SK-N-SH treated with all-trans-retinoic acid at 6 μM for 48 hours (cell line): ENCODE data around the gene PLIN5.

ENCODE experiments used
- ATAC-seq: fragments of 200-7000 bp; cut with Tn5 transposase; 3 replicates; pipeline ENCODE4 v1.9.1; 2020; ENCODE audit warnings: mild to moderate bottlenecking, moderate library complexity
- ARNTL ChIP-seq: fragments of 450-650 bp; formaldehyde crosslinking; IDR thresholded peaks from 2 replicates; pipeline ENCODE4 v1.5.0; 2020; ENCODE audit warnings: low read depth, mild to moderate bottlenecking, moderate library complexity, borderline replicate concordance
- BACH2 ChIP-seq: fragments of 250-450 bp; sonication (Bioruptor Pico); IDR thresholded peaks from 2 replicates; pipeline ENCODE4 v1.9.0; 2021; ENCODE audit warnings: mild to moderate bottlenecking, borderline replicate concordance
- CREB5 ChIP-seq: fragments of 250-450 bp; sonication (Bioruptor Pico); IDR thresholded peaks from 2 replicates; pipeline ENCODE4 v1.5.1; 2020; ENCODE audit warnings: low read depth, mild to moderate bottlenecking, moderate library complexity
- CSDC2 ChIP-seq: fragments of 250-450 bp; sonication (Bioruptor Pico); IDR thresholded peaks from 2 replicates; pipeline ENCODE4 v1.5.0; 2020; ENCODE audit warnings: mild to moderate bottlenecking, moderate library complexity
- CSRNP3 ChIP-seq: fragments of 250-450 bp; sonication (Bioruptor Pico); IDR thresholded peaks from 2 replicates; pipeline ENCODE4 v1.5.1; 2021; ENCODE audit warnings: mild to moderate bottlenecking, moderate library complexity
- ESRRG ChIP-seq: fragments of 250-450 bp; sonication (Bioruptor Pico); IDR thresholded peaks from 2 replicates; pipeline ENCODE4 v1.6.1; 2021; ENCODE audit warnings: mild to moderate bottlenecking
- GLIS3 ChIP-seq: fragments of 250-450 bp; sonication (Bioruptor Pico); IDR thresholded peaks from 2 replicates; pipeline ENCODE4 v1.5.0; 2020; ENCODE audit warnings: mild to moderate bottlenecking, moderate library complexity
- ISL1 ChIP-seq: fragments of 250-450 bp; sonication (Bioruptor Pico); IDR thresholded peaks from 2 replicates; pipeline ENCODE4 v2.1.2; 2022; ENCODE audit warnings: mild to moderate bottlenecking, moderate library complexity
- OSR1 ChIP-seq: fragments of 250-450 bp; sonication (Bioruptor Pico); IDR thresholded peaks from 2 replicates; pipeline ENCODE4 v1.8.0; 2022; ENCODE audit warnings: moderate library complexity, mild to moderate bottlenecking, inconsistent platforms
- POU6F1 ChIP-seq: fragments of 250-450 bp; sonication (Bioruptor Pico); IDR thresholded peaks from 2 replicates; pipeline ENCODE4 v1.8.0; 2021; ENCODE audit warnings: low read depth, mild to moderate bottlenecking, moderate library complexity, borderline replicate concordance
- PPARA ChIP-seq: fragments of 250-450 bp; sonication (Bioruptor Pico); IDR thresholded peaks from 2 replicates; pipeline ENCODE4 v1.5.0; 2020; ENCODE audit warnings: mild to moderate bottlenecking, borderline replicate concordance
- RARB ChIP-seq: fragments of 250-450 bp; sonication (Bioruptor Pico); IDR thresholded peaks from 2 replicates; pipeline ENCODE4 v1.8.0; 2021; ENCODE audit warnings: mild to moderate bottlenecking, moderate library complexity
- SNAI2 ChIP-seq: fragments of 250-450 bp; sonication (Bioruptor Pico); IDR thresholded peaks from 2 replicates; pipeline ENCODE4 v1.5.0; 2020; ENCODE audit warnings: mild to moderate bottlenecking, moderate library complexity
- TOX ChIP-seq: fragments of 250-450 bp; sonication (Bioruptor Pico); IDR thresholded peaks from 2 replicates; pipeline ENCODE4 v1.8.0; 2021; ENCODE audit warnings: mild to moderate bottlenecking, moderate library complexity, borderline replicate concordance
- TSHZ2 ChIP-seq: fragments of 250-450 bp; sonication (Bioruptor Pico); IDR thresholded peaks from 2 replicates; pipeline ENCODE4 v1.5.0; 2020; ENCODE audit warnings: mild to moderate bottlenecking, moderate library complexity
- ZFP3 ChIP-seq: fragments of 250-450 bp; sonication (Bioruptor Pico); IDR thresholded peaks from 2 replicates; pipeline ENCODE4 v1.5.0; 2020; ENCODE audit warnings: mild to moderate bottlenecking, moderate library complexity
- ZFP30 ChIP-seq: fragments of 450-650 bp; formaldehyde crosslinking; IDR thresholded peaks from 2 replicates; pipeline ENCODE4 v1.5.0; 2022; ENCODE audit warnings: mild to moderate bottlenecking, moderate library complexity
- ZNF565 ChIP-seq: fragments of 450-650 bp; formaldehyde crosslinking; conservative IDR thresholded peaks from 2 replicates; pipeline ENCODE4 v1.5.0; 2020; ENCODE audit warnings: low read depth, mild to moderate bottlenecking, moderate library complexity
- ZNF70 ChIP-seq: fragments of 450-650 bp; formaldehyde crosslinking; IDR thresholded peaks from 2 replicates; pipeline ENCODE4 v1.5.0; 2020; ENCODE audit warnings: mild to moderate bottlenecking, moderate library complexity
- ZNF8 ChIP-seq: fragments of 450-650 bp; formaldehyde crosslinking; IDR thresholded peaks from 2 replicates; pipeline ENCODE4 v1.5.0; 2020; ENCODE audit warnings: mild to moderate bottlenecking, moderate library complexity
- TF ChIP-seq, protein P1 (sequence below): fragments of 250-450 bp; sonication (Bioruptor Pico); IDR thresholded peaks from 2 replicates; pipeline ENCODE4 v1.8.0; 2020; ENCODE audit warnings: mild to moderate bottlenecking, moderate library complexity, borderline replicate concordance

The PLIN5 gene

GRCh38 chr19:4552525-4552819 is 17.4 kb upstream of the PLIN5 start (continued):
- TF ChIP-seq ZFP3 (CRISPR knock-in tag) (no peak), ESRRG (no peak), GLIS3 (CRISPR knock-in tag) (no peak), OSR1 (CRISPR knock-in tag) (no peak)
- TF ChIP-seq, protein P1, sequence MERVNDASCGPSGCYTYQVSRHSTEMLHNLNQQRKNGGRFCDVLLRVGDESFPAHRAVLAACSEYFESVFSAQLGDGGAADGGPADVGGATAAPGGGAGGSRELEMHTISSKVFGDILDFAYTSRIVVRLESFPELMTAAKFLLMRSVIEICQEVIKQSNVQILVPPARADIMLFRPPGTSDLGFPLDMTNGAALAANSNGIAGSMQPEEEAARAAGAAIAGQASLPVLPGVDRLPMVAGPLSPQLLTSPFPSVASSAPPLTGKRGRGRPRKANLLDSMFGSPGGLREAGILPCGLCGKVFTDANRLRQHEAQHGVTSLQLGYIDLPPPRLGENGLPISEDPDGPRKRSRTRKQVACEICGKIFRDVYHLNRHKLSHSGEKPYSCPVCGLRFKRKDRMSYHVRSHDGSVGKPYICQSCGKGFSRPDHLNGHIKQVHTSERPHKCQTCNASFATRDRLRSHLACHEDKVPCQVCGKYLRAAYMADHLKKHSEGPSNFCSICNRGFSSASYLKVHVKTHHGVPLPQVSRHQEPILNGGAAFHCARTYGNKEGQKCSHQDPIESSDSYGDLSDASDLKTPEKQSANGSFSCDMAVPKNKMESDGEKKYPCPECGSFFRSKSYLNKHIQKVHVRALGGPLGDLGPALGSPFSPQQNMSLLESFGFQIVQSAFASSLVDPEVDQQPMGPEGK (CRISPR knock-in tag), result no peak

DNA sequence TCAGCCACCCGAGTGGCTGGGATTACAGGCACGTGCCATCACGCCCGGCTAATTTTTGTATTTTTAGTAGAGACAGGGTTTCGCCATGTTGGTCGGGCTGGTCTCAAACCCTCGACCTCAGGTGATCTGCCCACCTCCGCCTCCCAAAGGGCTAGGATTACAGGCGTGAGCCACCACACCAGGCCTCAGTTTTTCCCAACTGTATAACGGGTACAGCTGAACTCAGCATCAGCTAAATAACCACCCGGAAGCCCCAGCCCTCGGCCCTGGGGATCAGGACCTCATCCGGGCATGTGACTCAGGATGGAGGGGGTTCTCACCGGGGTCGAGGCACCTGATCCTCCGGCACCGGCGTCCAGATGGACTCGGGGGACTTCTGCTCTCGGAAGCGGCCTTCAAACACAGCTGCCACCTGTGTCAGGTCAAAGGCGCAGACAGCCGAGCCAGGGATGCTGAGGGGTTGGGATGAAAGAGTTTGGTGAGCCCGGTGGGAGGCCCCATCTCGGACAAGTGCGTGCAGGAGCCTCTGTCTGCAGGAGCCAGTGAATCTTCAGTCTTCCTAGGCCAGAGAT is 15.5 kb upstream of the PLIN5 start:
- ATAC-seq, result no peak
- TF ChIP-seq ARNTL (CRISPR knock-in tag), result no peak
- no peak for TF ChIP-seq OSR1 (CRISPR knock-in tag)

- TF ChIP-seq RARB (CRISPR knock-in tag), result no peak
- no peak for TF ChIP-seq ZNF565
- TF ChIP-seq, protein P1 (CRISPR knock-in tag), result no peak
- no peak for TF ChIP-seq ZFP3 (CRISPR knock-in tag)
- no peak for TF ChIP-seq TSHZ2 (CRISPR knock-in tag)
- no peak for TF ChIP-seq CSDC2
- TF ChIP-seq ZNF70 (CRISPR knock-in tag), result no peak
- no peak for TF ChIP-seq GLIS3 (CRISPR knock-in tag)
- no peak for TF ChIP-seq SNAI2
- TF ChIP-seq ESRRG, result no peak
- no peak for TF ChIP-seq BACH2 (CRISPR knock-in tag)
- no peak for TF ChIP-seq CREB5
- TF ChIP-seq ISL1, result no peak
- TF ChIP-seq CSRNP3 (CRISPR knock-in tag), result no peak
- TF ChIP-seq ZFP30 (CRISPR knock-in tag), result no peak
- TF ChIP-seq TOX (CRISPR knock-in tag), result no peak
- TF ChIP-seq PPARA (CRISPR knock-in tag), result no peak
- TF ChIP-seq ZNF8, result no peak
- no peak for TF ChIP-seq POU6F1 (CRISPR knock-in tag)
- no peak for TF ChIP-seq OSR1 (CRISPR knock-in tag)
- no peak for ATAC-seq
Observed at GRCh38 chr19:4550018-4550417, 15.0 kb upstream of the PLIN5 start.
